ENCODE data around the gene GSE1.

GSE1 gene

DNA sequence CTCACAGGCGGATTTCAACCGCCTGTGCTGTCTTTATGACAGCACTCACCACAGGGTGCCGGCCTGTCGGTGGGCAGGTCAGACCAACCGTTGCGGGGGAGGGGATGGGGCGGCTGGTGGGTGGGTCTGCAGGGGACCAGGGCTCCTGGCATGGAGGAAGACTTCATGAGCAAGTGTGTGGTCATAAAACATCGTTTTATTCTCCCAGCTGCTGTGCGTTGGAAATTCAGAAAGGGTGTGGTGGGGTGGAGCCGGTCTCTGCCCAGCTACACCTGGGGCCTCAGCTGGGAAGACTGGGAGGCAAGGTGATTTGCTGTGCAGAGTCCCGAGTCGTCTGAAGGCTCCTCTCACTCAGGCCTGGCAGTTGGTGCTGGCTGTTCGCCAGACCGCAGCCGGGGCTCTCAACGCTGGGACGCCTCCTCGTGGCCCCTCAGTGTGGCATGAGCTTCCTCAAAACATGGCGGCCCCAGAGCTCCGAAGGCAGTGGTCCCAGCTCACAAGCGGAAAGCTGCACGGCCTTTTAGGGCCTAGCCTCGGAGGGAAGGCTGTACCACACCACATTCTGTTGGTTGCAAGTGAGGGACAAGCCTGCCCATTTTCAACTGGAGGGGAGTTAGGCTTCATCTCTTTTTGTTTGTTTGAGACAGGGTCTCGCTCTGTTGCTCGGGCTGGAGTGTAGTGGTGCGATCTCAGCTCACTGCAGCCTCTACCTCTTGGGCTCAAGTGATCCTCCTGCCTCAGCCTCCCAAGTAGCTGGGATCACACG, 45.8 kb upstream of the GSE1 start:
- DNase-seq (ENCODE audit: low spot score), result no peak
- TF ChIP-seq, protein P1, sequence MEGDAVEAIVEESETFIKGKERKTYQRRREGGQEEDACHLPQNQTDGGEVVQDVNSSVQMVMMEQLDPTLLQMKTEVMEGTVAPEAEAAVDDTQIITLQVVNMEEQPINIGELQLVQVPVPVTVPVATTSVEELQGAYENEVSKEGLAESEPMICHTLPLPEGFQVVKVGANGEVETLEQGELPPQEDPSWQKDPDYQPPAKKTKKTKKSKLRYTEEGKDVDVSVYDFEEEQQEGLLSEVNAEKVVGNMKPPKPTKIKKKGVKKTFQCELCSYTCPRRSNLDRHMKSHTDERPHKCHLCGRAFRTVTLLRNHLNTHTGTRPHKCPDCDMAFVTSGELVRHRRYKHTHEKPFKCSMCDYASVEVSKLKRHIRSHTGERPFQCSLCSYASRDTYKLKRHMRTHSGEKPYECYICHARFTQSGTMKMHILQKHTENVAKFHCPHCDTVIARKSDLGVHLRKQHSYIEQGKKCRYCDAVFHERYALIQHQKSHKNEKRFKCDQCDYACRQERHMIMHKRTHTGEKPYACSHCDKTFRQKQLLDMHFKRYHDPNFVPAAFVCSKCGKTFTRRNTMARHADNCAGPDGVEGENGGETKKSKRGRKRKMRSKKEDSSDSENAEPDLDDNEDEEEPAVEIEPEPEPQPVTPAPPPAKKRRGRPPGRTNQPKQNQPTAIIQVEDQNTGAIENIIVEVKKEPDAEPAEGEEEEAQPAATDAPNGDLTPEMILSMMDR (IDR thresholded peaks at IDR 0.05; ENCODE audit: extremely low read depth, missing control alignments), result no peak

DNA sequence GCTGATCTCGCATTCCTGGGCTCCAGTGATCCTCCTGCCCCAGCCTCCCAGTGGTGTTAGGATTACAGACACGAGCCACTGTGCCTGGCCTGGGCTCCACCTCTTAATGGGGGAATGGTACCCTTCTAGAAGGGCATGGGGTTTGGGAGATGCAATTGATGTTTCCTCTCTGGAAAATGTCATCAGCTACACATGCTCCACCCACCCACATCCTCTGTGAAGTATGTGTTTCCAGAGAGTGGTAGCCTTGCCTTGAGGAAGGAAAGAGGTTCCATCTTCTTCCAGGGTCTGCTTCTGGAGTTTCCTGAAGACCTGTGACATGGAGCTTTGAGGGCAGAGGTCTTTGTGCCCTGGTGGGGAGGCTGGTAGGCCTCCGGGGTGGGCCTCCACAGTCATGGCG, 45.2 kb upstream of the GSE1 start:
- no peak for DNase-seq (ENCODE audit: low spot score)
- TF ChIP-seq, protein P1 (IDR thresholded peaks at IDR 0.05; ENCODE audit: extremely low read depth, missing control alignments), result no peak

DNA sequence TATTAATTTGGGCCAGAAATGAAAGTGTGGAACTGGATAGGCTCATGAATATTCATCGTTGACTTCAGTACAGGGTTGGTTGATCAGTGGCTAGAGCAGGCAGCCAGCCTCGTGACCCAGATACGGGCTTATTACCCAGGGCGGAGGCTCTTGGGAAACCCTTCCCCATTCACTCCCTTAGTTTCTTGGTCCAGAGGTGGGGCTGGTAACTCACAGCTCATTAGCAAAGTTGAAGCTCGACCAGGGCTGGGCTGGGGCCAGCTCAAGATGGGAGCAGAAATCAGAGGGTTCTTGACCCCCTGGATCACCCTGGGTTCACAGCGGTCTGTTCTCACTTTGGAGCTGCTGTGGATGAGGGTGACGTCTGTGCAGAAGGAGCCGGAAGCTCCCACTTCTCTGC, 44.6 kb upstream of the GSE1 start:
- no peak for DNase-seq (ENCODE audit: low spot score)
- TF ChIP-seq, protein P1 (IDR thresholded peaks at IDR 0.05; ENCODE audit: extremely low read depth, missing control alignments), result no peak

DNA sequence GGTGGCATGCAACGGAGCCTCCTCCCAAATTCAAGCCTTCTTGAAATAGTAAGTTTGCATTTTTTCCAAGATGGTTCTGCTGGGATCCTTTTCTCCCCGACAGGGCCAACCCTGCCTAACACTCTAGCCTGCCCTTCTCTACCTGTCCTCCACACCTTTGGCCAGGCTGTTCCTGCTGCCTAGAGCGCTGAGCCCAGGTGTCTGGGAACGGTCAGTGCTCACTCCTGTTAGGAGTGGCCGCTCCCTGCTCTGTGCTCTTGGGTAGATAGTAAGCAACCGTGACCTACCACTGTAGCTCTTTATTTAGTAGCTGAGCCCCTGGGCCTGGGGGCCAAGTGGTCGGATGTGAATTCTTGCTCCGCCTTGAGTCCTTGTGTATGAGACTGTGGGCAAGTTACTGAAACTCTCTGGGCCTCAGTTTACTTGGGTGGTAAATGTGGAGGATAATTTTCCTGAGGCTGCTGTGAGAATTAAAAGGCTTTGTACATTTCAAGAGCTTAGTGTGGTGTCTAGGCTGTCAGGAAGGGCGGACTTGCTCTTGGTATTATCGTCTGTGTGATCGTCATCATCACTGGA, 44.0 kb upstream of the GSE1 start:
- TF ChIP-seq, protein P1 (IDR thresholded peaks at IDR 0.05; ENCODE audit: extremely low read depth, missing control alignments), result no peak
- no peak for DNase-seq (ENCODE audit: low spot score)

DNA sequence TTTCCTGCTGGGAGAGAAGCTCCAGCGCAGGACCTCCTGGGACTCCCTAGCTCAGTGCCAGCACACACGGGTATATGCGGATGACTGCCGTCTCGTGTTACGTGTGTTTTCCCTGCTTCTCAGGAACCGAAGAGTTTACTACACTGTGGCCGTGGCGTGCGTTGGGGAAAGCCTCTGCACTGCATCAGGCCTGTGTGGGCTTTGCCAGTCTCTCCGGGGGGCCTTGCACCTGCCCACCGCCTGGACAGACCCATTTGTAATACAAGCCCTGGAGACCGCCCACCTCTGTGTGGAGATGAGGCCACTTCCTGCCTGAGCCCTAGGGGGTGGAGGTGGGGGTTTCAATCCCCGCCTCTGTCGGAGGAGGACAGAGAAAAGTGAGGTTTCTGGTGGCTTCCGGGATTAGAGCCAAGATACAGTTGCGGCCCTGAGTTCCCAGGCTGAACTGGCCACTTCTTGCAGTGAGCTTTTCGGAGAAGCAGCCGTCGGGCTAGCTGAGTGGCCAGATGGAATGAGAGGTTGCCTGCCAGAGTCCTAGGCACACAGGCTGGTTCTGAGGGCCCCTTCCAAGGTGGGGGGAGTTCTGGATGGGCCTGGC, 43.4 kb upstream of the GSE1 start:
- peak; percentile 92 for DNase-seq (ENCODE audit: low spot score)
- TF ChIP-seq, protein P1 (IDR thresholded peaks at IDR 0.05; ENCODE audit: extremely low read depth, missing control alignments), result no peak

DNA sequence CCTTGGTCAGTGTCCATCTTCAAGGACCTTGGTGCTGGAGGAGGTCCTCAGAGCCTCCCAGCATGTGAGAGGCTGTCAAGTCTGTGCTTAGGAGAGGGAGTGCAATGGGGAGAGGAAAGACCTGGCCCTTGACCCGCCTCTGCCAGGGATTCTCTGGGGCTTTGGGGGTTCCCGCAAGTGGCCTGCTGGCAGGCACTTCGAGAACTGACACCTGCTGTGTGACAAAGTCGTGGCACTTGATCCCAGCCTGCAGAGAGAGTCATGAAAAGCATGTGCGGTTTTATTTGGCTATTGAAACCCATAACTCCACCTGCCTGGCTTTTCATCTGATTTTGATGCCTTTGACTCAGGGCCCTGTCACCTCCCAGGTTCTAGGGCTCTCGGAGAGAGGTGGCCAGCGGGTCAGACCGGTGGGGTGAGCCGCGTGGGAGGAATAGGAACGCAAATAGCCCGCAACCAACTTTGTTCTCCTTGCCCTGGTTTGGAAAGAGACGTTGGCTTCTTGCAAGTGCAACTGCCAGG, 42.8 kb upstream of the GSE1 start:
- TF ChIP-seq, protein P1 (IDR thresholded peaks at IDR 0.05; ENCODE audit: extremely low read depth, missing control alignments), result no peak

More for the DNA sequence above, 42.8 kb upstream of the GSE1 start:
- DNase-seq (ENCODE audit: low spot score), result peak; percentile 59
